HepG2 (cell line): ENCODE measurements around the gene AKTIP. TPM values are rescaled to one million over a fixed set of nuclear protein-coding genes. Genes with fewer than 3 reads are reported as not detected.

Experiments used
- ATAC-seq: fragments of 200-7000 bp; cut with Tn5 transposase; 3 replicates; pipeline ENCODE4 v1.9.1; 2020; ENCODE audit warnings: mild to moderate bottlenecking, moderate library complexity
- BruUV-seq: library from RNA; stranded (reverse); fragments of 400-500 nt; replicated peaks from 2 replicates; lab custom pipeline; 2021; lab: Mats Ljungman, UMichigan
- CTCF ChIA-PET: fragments of 300-600 bp; formaldehyde crosslinking; extraction: SDS; loops from one replicate; lab custom pipeline; 2021; ENCODE audit warnings: low total read pairs, inconsistent platforms, low intra/inter-chr PET ratio; lab: Yijun Ruan, JAX
- POLR2A ChIA-PET: fragments of 350-600 bp; sonication (Branson Sonifier 250); formaldehyde crosslinking; loops from one replicate; lab custom pipeline; 2020; ENCODE audit warnings: antibody characterized with exemption, inconsistent platforms; lab: Yijun Ruan, JAX
- DNase-seq: peaks from one replicate; pipeline ENCODE4 v3.0.0-alpha.2; 2015; ENCODE audit warnings: low spot score
- FAIRE-seq: peaks from 3 replicates; lab custom pipeline; 2011; peaks lifted over from hg19 to GRCh38; lab: Jason Lieb, UNC
- H2AFZ ChIP-seq: one replicate; pipeline ENCODE4 v1.6.1; 2011; ENCODE audit warnings: low read length, inconsistent platforms
- H3K27ac ChIP-seq: fragments of 300-600 bp; 3 replicates; pipeline ENCODE4 v1.8.0; 2011; ENCODE audit warnings: mixed run types, mild to moderate bottlenecking, mixed read lengths, low read length, inconsistent platforms; ENCODE audit not compliant: insufficient read depth; ENCODE audit errors: extremely low read length
- H3K27me3 ChIP-seq, 2 experiments: fragments of 200-600 bp in 1 of 2; 2 replicates in 1 of 2; 3 replicates in 1 of 2; pipeline versions ENCODE4 v1.6.0 to v1.8.0; 2011; ENCODE audit warnings: low read length in 2 of 2, mild to moderate bottlenecking in 2 of 2, moderate library complexity in 2 of 2, inconsistent platforms in 1 of 2; ENCODE audit not compliant: insufficient read depth in 2 of 2, control insufficient read depth in 1 of 2
- H3K36me3 ChIP-seq, 2 experiments: fragments of 200-600 bp in 1 of 2; replicated peaks in 1 of 2; 2 replicates in 1 of 2; 3 replicates in 1 of 2; pipeline versions ENCODE4 v1.5.1 to v1.8.0; 2011; ENCODE audit warnings: low read length in 2 of 2, inconsistent platforms in 1 of 2; ENCODE audit not compliant: insufficient read depth in 2 of 2, control insufficient read depth in 1 of 2
- H3K4me1 ChIP-seq: 2 replicates; pipeline ENCODE4 v1.5.1; 2012; ENCODE audit warnings: low read length, inconsistent platforms; ENCODE audit not compliant: insufficient read depth
- H3K4me2 ChIP-seq: 2 replicates; pipeline ENCODE4 v1.6.0; 2011; ENCODE audit warnings: low read depth, low read length, inconsistent platforms
- H3K4me3 ChIP-seq, 3 experiments: fragments of 200-600 bp in 1 of 3; sonication (generic), shearing (Covaris generic) in 1 of 3; replicated peaks in 1 of 3; 2 replicates each; pipeline ENCODE4 v1.5.1; 2011 to 2016; ENCODE audit warnings: low read length in 3 of 3, inconsistent platforms in 2 of 3, low read depth in 2 of 3, mild to moderate bottlenecking in 2 of 3, control low read depth in 1 of 3, mixed read lengths in 1 of 3; ENCODE audit not compliant: insufficient read depth in 1 of 3
- H3K79me2 ChIP-seq: one replicate; pipeline ENCODE4 v1.6.1; 2011; ENCODE audit warnings: low read length, inconsistent platforms; ENCODE audit not compliant: insufficient read depth
- H3K9ac ChIP-seq: 2 replicates; pipeline ENCODE4 v1.6.0; 2011; ENCODE audit warnings: mild to moderate bottlenecking, low read depth, low read length, inconsistent platforms; ENCODE audit not compliant: insufficient read depth
- H3K9me3 ChIP-seq: 2 replicates; pipeline ENCODE4 v1.5.1; 2012; ENCODE audit warnings: mild to moderate bottlenecking, low read length
- H4K20me1 ChIP-seq: 2 replicates; pipeline ENCODE4 v1.6.0; 2011; ENCODE audit warnings: inconsistent platforms, mild to moderate bottlenecking, low read length, moderate library complexity; ENCODE audit not compliant: insufficient read depth
- IRF2 ChIP-seq: IDR thresholded peaks from 2 replicates; pipeline ENCODE4 v1.6.1; 2018; ENCODE audit warnings: missing genetic modification reagents, missing compliant biosample characterization
- MAFG ChIP-seq: sonication (generic); formaldehyde crosslinking; IDR thresholded peaks from 2 replicates; pipeline ENCODE4 v1.5.1; 2020; ENCODE audit warnings: mild to moderate bottlenecking, missing genetic modification reagents
- RFXAP ChIP-seq: sonication (generic); formaldehyde crosslinking; IDR thresholded peaks from 2 replicates; pipeline ENCODE4 v1.4.0; 2020; ENCODE audit warnings: missing genetic modification reagents, borderline replicate concordance
- ZBTB7B ChIP-seq: sonication (generic); formaldehyde crosslinking; IDR thresholded peaks from 2 replicates; pipeline ENCODE4 v1.4.0; 2020; ENCODE audit warnings: missing genetic modification reagents
- ZNF646 ChIP-seq: sonication (generic); formaldehyde crosslinking; IDR thresholded peaks from 2 replicates; pipeline ENCODE4 v1.9.0; 2021; ENCODE audit warnings: mild to moderate bottlenecking, missing genetic modification reagents
- WGBS: methylation state at CpG from one replicate; pipeline ENCODE4 v1.1.6; 2017; ENCODE audit warnings: low lambda C conversion rate; 5-methylcytosine and 5-hydroxymethylcytosine counted together
- in situ Hi-C: cut with HindIII; loops from 2 replicates; pipeline ENCODE4 v1.10.0; 2017; ENCODE audit warnings: low pct_unique_long_range_greater_than_20kb; ENCODE audit not compliant: extremely low pct_ligation_motif_present
- intact Hi-C: fragments of 100-400 bp; cut with micrococcal nuclease; formaldehyde crosslinking; loops from one replicate; pipeline ENCODE4 v1.10.0; 2022; ENCODE audit not compliant: unreplicated experiment
- polyA plus RNA-seq, 8 experiments: library from polyadenylated mRNA; depleted of rRNA in 3 of 8; stranded (reverse) in 7 of 8; unstranded in 1 of 8; fragments of >200 nt; fragmentation: Illumina TruSeq in 4 of 8; extraction: Trizol in 4 of 8; gene quantifications; 2 replicates each; pipeline versions ENCODE4 v1.2.1 to v1.2.3, GENCODE V29; 2011 to 2016; ENCODE audit warnings: low read depth in 4 of 8, missing spikeins in 1 of 8, mixed read lengths in 1 of 8; ENCODE audit not compliant: insufficient read depth in 1 of 8
- total RNA-seq, 5 experiments: library from RNA; depleted of rRNA; stranded (reverse); fragments of >200 nt; fragmentation: Illumina TruSeq; extraction: Trizol; gene quantifications; 2 replicates each; pipeline ENCODE4 v1.2.3, GENCODE V29; 2016; ENCODE audit warnings: low read depth in 1 of 5
- TF ChIP-seq, protein P1 (sequence below), 2 experiments: fragments of 450-650 bp in 1 of 2; sonication (generic) in 1 of 2; formaldehyde crosslinking; IDR thresholded peaks; 2 replicates each; pipeline versions ENCODE4 v1.5.0 to v1.8.0; 2020 to 2022; ENCODE audit warnings: mild to moderate bottlenecking in 1 of 2, missing genetic modification reagents in 1 of 2

AKTIP gene
- total and polyA plus RNA-seq, 2 of the 13 experiments (the other 11 are each of a cell fraction or from before 2014, with no cell fraction given), result 28.8 to 49.0 TPM

- no peak overlapping the region for H3K4me2 ChIP-seq
- H3K79me2 ChIP-seq, result no peaks in the 10 kb centered on the region
- H3K27me3 ChIP-seq, result no peaks in the 10 kb centered on the region
- H3K27ac ChIP-seq, result no peak overlapping the region
- peaks cover 46% of the 10 kb centered on the region for H3K4me1 ChIP-seq
- TF ChIP-seq RFXAP (CRISPR knock-in tag), result no peak
- TF ChIP-seq, protein P1, sequence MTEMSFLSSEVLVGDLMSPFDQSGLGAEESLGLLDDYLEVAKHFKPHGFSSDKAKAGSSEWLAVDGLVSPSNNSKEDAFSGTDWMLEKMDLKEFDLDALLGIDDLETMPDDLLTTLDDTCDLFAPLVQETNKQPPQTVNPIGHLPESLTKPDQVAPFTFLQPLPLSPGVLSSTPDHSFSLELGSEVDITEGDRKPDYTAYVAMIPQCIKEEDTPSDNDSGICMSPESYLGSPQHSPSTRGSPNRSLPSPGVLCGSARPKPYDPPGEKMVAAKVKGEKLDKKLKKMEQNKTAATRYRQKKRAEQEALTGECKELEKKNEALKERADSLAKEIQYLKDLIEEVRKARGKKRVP (CRISPR knock-in tag; IDR thresholded peaks at IDR 0.05), result peak in 1 of 2 experiments; percentile 43; a peak in 1 of 4 replicates
- H4K20me1 ChIP-seq, result no peaks in the 10 kb centered on the region
- intact Hi-C loops, result no loop called here
- H3K36me3 ChIP-seq, result no peaks in the 10 kb centered on the region
- no peak overlapping the region for H2AFZ ChIP-seq
- DNase-seq, result no peak
- WGBS, result 80% methylated on average over 12 of the region's 12 CpGs
- ChIA-PET POLR2A (no interaction called here), CTCF (no interaction called here)
- H3K9ac ChIP-seq, result no peak overlapping the region
- in situ Hi-C loops, result no loop called here
- no peak for FAIRE-seq
- H3K4me3 ChIP-seq, result no peak overlapping the region
- no peaks in the 10 kb centered on the region for H3K9me3 ChIP-seq
- ATAC-seq, result no peak
- no TSS peak for BruUV-seq
Observed at GRCh38 chr16:53507464-53508179, 4.6 kb upstream of the AKTIP start.

- no peak overlapping the region for H3K27ac ChIP-seq
- 53% methylated on average over 3 of the region's 3 CpGs for WGBS
- no peak for ATAC-seq
- H3K79me2 ChIP-seq, result peaks cover 12% of the 10 kb centered on the region
- no peaks in the 10 kb centered on the region for H3K36me3 ChIP-seq
- H2AFZ ChIP-seq, result no peak overlapping the region
- H3K4me2 ChIP-seq, result no peak overlapping the region
- H3K9me3 ChIP-seq, result no peaks in the 10 kb centered on the region
- ChIA-PET CTCF (no interaction called here), POLR2A (no interaction called here)
- H3K27me3 ChIP-seq, result no peaks in the 10 kb centered on the region; a peak in 1 of 5 replicates
- FAIRE-seq, result no peak
- H3K4me1 ChIP-seq, result peaks cover 42% of the 10 kb centered on the region
- in situ Hi-C loops (no loop called here), intact Hi-C loops (no loop called here)
- no peak overlapping the region for H3K9ac ChIP-seq
- TF ChIP-seq MAFG (CRISPR knock-in tag), result no peak
- no peak for TF ChIP-seq ZNF646
- no peak for TF ChIP-seq ZBTB7B (CRISPR knock-in tag)
- no peak for TF ChIP-seq IRF2 (CRISPR knock-in tag)
- no peak for DNase-seq
- H4K20me1 ChIP-seq, result no peaks in the 10 kb centered on the region
- no peak overlapping the region for H3K4me3 ChIP-seq
- no TSS peak for BruUV-seq
Observed at GRCh38 chr16:53506254-53506653, 3.2 kb upstream of the AKTIP start.
